GM12878 (cell line): Measurements from ENCODE around the gene GPC3. TPM values are rescaled to one million over a fixed set of nuclear protein-coding genes. Genes with fewer than 3 reads are reported as not detected.

Experiments used
- ATF3 ChIP-seq: IDR thresholded peaks from 2 replicates; pipeline ENCODE4 v1.6.1; 2011; ENCODE audit warnings: low read depth, mild to moderate bottlenecking, low read length, moderate library complexity, borderline replicate concordance; ENCODE audit errors: extremely low read depth
- FOS ChIP-seq: IDR thresholded peaks from 3 replicates; pipeline ENCODE4 v1.6.1; 2011; ENCODE audit warnings: borderline replicate concordance; ENCODE audit not compliant: insufficient read length; ENCODE audit errors: extremely low read depth
- FOXM1 ChIP-seq: IDR thresholded peaks from 2 replicates; pipeline ENCODE4 v1.6.1; 2012; ENCODE audit warnings: low read depth, mild to moderate bottlenecking, inconsistent platforms, low read length, moderate library complexity
- RELA ChIP-seq: fragments of 450-650 bp; IDR thresholded peaks from 2 replicates; pipeline ENCODE4 v1.8.0; 2014; ENCODE audit warnings: borderline replicate concordance; ENCODE audit not compliant: partially characterized antibody
- REST ChIP-seq: IDR thresholded peaks from 2 replicates; pipeline ENCODE4 v1.6.1; 2012; ENCODE audit warnings: mild to moderate bottlenecking, low read depth, low read length
- SMAD1 ChIP-seq: fragments of 450-650 bp; IDR thresholded peaks from 2 replicates; pipeline ENCODE4 v1.6.1; 2018; ENCODE audit warnings: mild to moderate bottlenecking, low read depth; ENCODE audit not compliant: partially characterized antibody
- USF1 ChIP-seq: IDR thresholded peaks from 2 replicates; pipeline ENCODE4 v1.6.1; 2011; ENCODE audit warnings: borderline replicate concordance, low read depth, mild to moderate bottlenecking, moderate library complexity, mixed read lengths, low read length; ENCODE audit not compliant: insufficient read depth; ENCODE audit errors: extremely low read length
- USF2 ChIP-seq: IDR thresholded peaks from 2 replicates; pipeline ENCODE4 v1.6.1; 2011; ENCODE audit warnings: low read depth, low read length, improper control_type of control experiment, borderline replicate concordance
- ZBTB11 ChIP-seq: fragments of 450-650 bp; formaldehyde crosslinking; IDR thresholded peaks from 2 replicates; pipeline ENCODE4 v1.5.0; 2022; ENCODE audit warnings: mild to moderate bottlenecking, missing genetic modification characterization
- ZNF384 ChIP-seq: IDR thresholded peaks from 2 replicates; pipeline ENCODE4 v1.6.1; 2012; ENCODE audit warnings: low read depth, mild to moderate bottlenecking, low read length, improper control_type of control experiment, borderline replicate concordance
- polyA plus RNA-seq, 11 experiments: library from polyadenylated mRNA; depleted of rRNA in 4 of 11; unstranded in 6 of 11; stranded (reverse) in 5 of 11; fragments of >200 nt; fragmentation: Nextera tagmentation in 4 of 11; fragmentation: Illumina TruSeq in 1 of 11; extraction: Ambion mirVana in 4 of 11; extraction: Trizol in 1 of 11; gene quantifications; 1 replicate in 1 of 11; 2 replicates in 10 of 11; pipeline versions ENCODE4 v1.2.1 to v1.2.3, GENCODE V29; 2011 to 2016; ENCODE audit warnings: inconsistent platforms in 2 of 11, missing spikeins in 2 of 11, low read depth in 1 of 11
- total RNA-seq, 4 experiments: library from RNA; depleted of rRNA in 3 of 4; stranded (reverse); fragments of >200 nt in 3 of 4; fragmentation: Illumina TruSeq in 1 of 4; extraction: Trizol in 1 of 4; gene quantifications; 2 replicates each; pipeline versions ENCODE4 v1.2.1 to v1.2.3, GENCODE V29; 2013 to 2021

Gene GPC3
- total and polyA plus RNA-seq, 10 of the 15 experiments (the other 5 are each of a cell fraction or from before 2014, with no cell fraction given), result 0.09 to 0.82 TPM; not detected in 8

GRCh38 chrX:133813971-133814370 is 171.4 kb downstream of the GPC3 start (continued):
- TF ChIP-seq USF2 (no peak), REST (no peak), USF1 (no peak), FOXM1 (no peak), RELA (no peak), ZNF384 (no peak), ZBTB11 (CRISPR knock-in tag) (no peak), ATF3 (no peak), FOS (no peak), SMAD1 (no peak)
- TF ChIP-seq, all 136 proteins: peak for 0
